ENCODE results near the gene CCDC50.

- TF ChIP-seq CTCF (IDR thresholded peaks at IDR 0.05) = no peak
- TF ChIP-seq EZH2 (IDR thresholded peaks at IDR 0.05) = no peak
- no peak for TF ChIP-seq EZH2phosphoT487 (IDR thresholded peaks at IDR 0.05)
Observed at GRCh38 chr3:191314109-191314728, 15.0 kb upstream of the CCDC50 start.

All from neural progenitor cell (in vitro differentiated cells).